Stimulated activated naive CD8-positive, alpha-beta T cell treated with anti-CD3 and anti-CD28 coated beads, Interleukin-15, amount 100 ng/mL, for 72 hours (primary cell): Measurements from ENCODE around the gene TMEM18.
A peak's percentile ranks its signal among the peaks of the same experiment; 100 is the strongest.

ENCODE experiments used
- ATAC-seq: fragments of 150-1000 bp; cut with Tn5 transposase; 2 replicates; pipeline ENCODE4 v1.10.0; 2021; ENCODE audit warnings: mild to moderate bottlenecking, moderate library complexity
- DNase-seq, 2 donors: peaks; one replicate each; pipeline ENCODE4 v3.0.0; 2021 to 2022
- H3K27ac Mint-ChIP-seq, 2 donors: one replicate each; pipeline ENCODE4 v1.8.0; 2022; ENCODE audit warnings: mild to moderate bottlenecking in 2 of 2, mixed read lengths in 2 of 2, moderate library complexity in 2 of 2
- H3K27me3 Mint-ChIP-seq: one replicate; pipeline ENCODE4 v1.8.0; 2022; ENCODE audit warnings: mixed read lengths
- H3K4me1 Mint-ChIP-seq: one replicate; pipeline ENCODE4 v1.8.0; 2022; ENCODE audit warnings: mild to moderate bottlenecking, mixed read lengths
- H3K4me3 Mint-ChIP-seq, 2 donors: one replicate each; pipeline ENCODE4 v1.8.0; 2022; ENCODE audit warnings: mild to moderate bottlenecking in 2 of 2, mixed read lengths in 2 of 2, moderate library complexity in 1 of 2
- H3K9me3 Mint-ChIP-seq, 2 donors: one replicate each; pipeline ENCODE4 v1.8.0; 2022; ENCODE audit warnings: mixed read lengths in 2 of 2

Gene TMEM18

DNA sequence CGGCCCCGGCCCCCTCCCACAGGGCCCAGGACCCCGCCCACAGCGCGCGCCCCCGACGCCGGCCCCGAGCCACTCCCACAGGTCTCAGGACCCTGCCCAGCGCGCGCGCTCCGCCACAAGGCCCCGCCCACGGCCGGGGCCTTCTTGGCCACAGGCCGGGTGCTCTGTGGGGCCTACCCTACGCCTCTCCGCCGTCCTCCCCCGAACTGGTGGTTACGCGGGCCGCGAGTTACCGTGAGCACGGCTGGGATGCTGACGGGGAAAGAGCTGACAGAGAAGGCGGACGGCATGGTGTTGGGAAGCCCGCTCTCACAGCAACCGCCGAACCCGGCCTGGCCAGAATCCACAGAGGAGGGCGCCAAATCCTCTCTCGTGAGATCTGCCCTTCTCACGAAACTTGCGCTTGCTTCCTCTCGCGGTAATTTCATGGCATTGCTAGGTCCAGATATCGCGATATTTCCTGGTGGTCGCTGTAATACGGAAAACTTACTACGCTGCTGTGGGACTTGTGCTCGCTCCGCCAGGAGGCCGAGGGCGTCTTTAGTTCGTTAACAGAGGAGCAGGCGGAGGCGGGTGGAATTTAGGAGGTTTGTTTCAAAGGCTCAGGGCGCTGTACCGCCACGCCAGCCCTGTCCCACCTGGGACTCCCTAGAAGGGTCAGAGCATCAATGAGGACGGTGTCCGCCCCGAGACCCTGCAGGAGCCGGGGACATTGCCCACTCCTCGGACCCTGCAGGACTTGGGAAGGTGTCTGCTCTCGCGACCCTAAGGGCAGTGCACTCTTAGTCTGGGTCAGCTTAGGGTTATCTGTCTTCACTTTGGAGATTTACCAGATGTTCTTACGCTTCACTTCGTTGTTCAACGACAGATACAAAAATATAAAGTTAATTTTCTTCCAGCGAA is at the start of gene TMEM18:
Gene TMEM18, minus strand, starts transcription at position 351 of the 903 bp plus-strand sequence. Its CDS starts 61 bp downstream, at position 290.
- peaks cover 55% of the 10 kb centered on the region for H3K4me1 Mint-ChIP-seq
- H3K27ac Mint-ChIP-seq: peak within 1 kb of the TSS; percentile 99
- DNase-seq (peak; percentile 96 to 98), ATAC-seq (peak; percentile 75)
- H3K27me3 Mint-ChIP-seq: no peaks in the 10 kb centered on the region
- H3K4me3 Mint-ChIP-seq: peak within 1 kb of the TSS; percentile 94 to 96
- H3K9me3 Mint-ChIP-seq: no peaks in the 10 kb centered on the region

GRCh38 chr2:726169-726568 is 49.0 kb upstream of the TMEM18 start:
- Mint-ChIP-seq H3K9me3 (no peaks in the 10 kb centered on the region), H3K27me3 (peaks cover 59% of the 10 kb centered on the region), H3K4me1 (peaks cover 11% of the 10 kb centered on the region), H3K4me3 (no peak overlapping the region), H3K27ac (peak overlapping the region in 1 of 2 donors; percentile 64)
- ATAC-seq (no peak), DNase-seq (no peak)

GRCh38 chr2:725468-725867 is 48.3 kb upstream of the TMEM18 start:
- Mint-ChIP-seq H3K9me3 (no peaks in the 10 kb centered on the region), H3K27ac (no peak overlapping the region), H3K4me3 (no peak overlapping the region), H3K27me3 (peaks cover 61% of the 10 kb centered on the region), H3K4me1 (peaks cover 11% of the 10 kb centered on the region)
- DNase-seq: no peak
- no peak for ATAC-seq

DNA sequence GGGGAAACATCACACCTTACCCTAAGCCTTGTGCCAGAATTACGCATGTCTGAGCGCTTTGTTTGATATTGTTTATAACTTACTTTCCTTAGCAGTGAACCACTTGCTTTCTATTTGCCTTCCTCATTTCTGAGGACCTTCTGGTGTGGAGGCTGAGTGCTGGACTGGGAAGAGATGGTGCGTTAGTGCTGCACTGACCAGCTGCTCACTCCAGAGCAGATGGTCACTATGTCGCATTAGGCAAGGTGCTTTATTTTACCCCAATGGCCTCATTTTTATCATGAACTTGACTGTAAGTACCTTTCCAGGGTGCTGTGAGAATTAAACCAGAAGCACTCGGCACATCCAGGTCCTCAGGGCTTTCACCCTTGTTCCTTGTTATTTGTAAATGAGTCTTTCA is 46.6 kb upstream of the TMEM18 start:
- ATAC-seq (no peak), DNase-seq (no peak)
- Mint-ChIP-seq H3K9me3 (no peaks in the 10 kb centered on the region), H3K4me3 (no peak overlapping the region), H3K27ac (no peak overlapping the region), H3K4me1 (peaks cover 11% of the 10 kb centered on the region), H3K27me3 (peaks cover 60% of the 10 kb centered on the region)

GRCh38 chr2:720842-721241 is 43.6 kb upstream of the TMEM18 start:
- no peak overlapping the region for H3K27ac Mint-ChIP-seq
- H3K4me1 Mint-ChIP-seq: no peaks in the 10 kb centered on the region
- no peaks in the 10 kb centered on the region for H3K9me3 Mint-ChIP-seq
- DNase-seq (no peak), ATAC-seq (no peak)
- H3K27me3 Mint-ChIP-seq: peaks cover 67% of the 10 kb centered on the region
- H3K4me3 Mint-ChIP-seq: no peak overlapping the region

DNA sequence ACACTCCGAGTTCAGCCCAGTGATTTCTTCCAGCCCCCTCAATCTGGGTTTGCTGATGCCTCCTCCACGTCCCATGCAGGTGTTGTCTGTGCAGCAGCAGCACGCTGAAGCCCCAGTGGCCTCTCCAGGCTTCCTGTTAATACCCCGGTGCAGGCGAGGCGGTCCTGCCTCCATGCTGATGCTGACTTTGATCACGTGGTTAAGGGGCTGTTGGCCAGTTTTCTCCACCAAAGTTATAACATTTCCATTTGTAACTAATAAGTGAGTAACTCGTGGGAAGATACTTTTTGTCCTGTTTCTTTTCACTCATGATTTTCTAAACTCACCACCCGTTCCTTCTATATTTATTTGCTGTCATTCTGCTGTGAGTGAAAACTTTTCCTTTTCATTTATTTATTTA is 42.5 kb upstream of the TMEM18 start:
- no peaks in the 10 kb centered on the region for H3K9me3 Mint-ChIP-seq
- ATAC-seq (no peak), DNase-seq (no peak)
- peaks cover 64% of the 10 kb centered on the region for H3K27me3 Mint-ChIP-seq
- H3K4me3 Mint-ChIP-seq: no peak overlapping the region
- H3K27ac Mint-ChIP-seq: no peak overlapping the region
- H3K4me1 Mint-ChIP-seq: peaks cover 5% of the 10 kb centered on the region

- Mint-ChIP-seq H3K27ac (no peak overlapping the region), H3K27me3 (peaks cover 59% of the 10 kb centered on the region), H3K9me3 (no peaks in the 10 kb centered on the region), H3K4me3 (no peak overlapping the region), H3K4me1 (peaks cover 10% of the 10 kb centered on the region)
- DNase-seq (no peak), ATAC-seq (no peak)
These were observed 42.0 kb upstream of the TMEM18 start for GRCh38 chr2:719191-719590.

DNA sequence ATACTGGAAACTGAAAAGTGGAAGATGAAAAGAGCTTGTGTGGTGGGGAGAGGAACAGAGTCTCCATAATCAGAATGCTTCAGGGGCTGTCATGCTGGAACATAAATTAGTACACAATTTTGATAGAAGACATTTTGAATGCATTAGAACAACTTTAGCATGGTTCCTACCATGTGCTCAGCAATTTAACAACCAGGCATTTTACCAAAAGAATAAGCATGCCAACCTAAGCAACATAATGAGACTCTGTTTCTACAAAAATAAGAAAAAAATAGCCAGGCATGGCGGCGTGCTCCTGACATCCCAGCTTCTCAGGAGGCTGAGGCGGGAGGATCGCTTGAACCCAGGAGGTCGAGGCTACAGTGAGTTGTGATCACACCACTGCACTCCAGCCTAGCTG is 40.5 kb upstream of the TMEM18 start:
- peaks cover 11% of the 10 kb centered on the region for H3K4me1 Mint-ChIP-seq
- peaks cover 57% of the 10 kb centered on the region for H3K27me3 Mint-ChIP-seq
- ATAC-seq: no peak
- DNase-seq: no peak
- H3K4me3 Mint-ChIP-seq: no peak overlapping the region
- no peak overlapping the region for H3K27ac Mint-ChIP-seq
- no peaks in the 10 kb centered on the region for H3K9me3 Mint-ChIP-seq

DNA sequence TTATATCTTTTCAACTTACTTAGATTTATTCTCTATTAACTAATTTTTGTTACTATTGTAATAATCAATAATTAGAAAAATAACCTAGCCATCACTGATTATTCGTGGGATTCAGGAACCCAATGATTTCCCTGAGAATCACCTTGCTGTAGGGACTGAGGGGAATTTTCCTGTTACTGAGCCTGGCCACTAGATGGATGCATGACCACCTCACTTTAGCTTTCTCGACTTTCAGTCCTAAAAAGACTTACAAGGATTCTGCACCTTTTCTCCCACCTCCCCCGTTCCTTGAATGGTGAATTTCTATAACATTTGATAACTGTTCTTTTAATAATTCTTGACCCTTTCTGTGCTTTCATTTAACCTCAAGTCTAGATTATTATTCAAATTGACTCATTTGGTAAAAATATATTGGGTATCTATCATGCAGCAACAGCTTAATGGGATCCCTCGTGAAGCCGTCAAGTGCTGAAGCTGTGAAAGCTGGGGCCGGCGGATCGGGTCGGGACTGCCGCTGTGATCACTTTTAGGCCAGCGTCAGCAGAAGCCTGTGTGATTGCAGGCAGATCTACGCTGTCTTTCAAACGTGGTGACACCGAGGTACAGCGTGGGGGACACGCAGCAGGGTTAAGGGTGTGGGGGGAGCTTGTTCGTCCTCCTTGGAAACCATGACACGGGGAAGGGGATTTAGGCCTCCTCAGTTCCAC is 38.8 kb upstream of the TMEM18 start:
- ATAC-seq: no peak
- Mint-ChIP-seq H3K27me3 (peaks cover 66% of the 10 kb centered on the region), H3K4me3 (no peak overlapping the region), H3K4me1 (peaks cover 11% of the 10 kb centered on the region), H3K9me3 (no peaks in the 10 kb centered on the region), H3K27ac (no peak overlapping the region)
- no peak for DNase-seq

DNA sequence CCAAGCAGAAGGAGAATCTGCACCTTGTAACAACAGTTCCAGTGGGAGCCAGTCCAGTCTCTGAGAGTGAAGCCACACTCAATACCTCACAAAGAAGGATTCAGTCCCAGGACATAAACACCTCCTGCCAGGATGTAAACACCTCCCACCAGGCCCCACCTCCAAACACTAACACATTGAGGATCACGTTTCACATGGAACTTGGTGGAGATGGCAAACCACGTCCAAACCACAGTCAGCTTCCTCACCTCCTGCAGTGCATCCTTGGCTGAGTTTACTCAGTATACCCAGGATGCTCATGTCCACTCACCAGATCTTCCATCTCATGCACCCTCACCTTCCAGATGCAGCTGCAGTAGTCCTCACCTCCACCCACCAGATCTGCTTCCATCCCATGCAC is 37.8 kb upstream of the TMEM18 start:
- H3K4me1 Mint-ChIP-seq: peaks cover 11% of the 10 kb centered on the region
- no peak overlapping the region for H3K4me3 Mint-ChIP-seq
- no peak for ATAC-seq
- no peaks in the 10 kb centered on the region for H3K9me3 Mint-ChIP-seq
- peaks cover 63% of the 10 kb centered on the region for H3K27me3 Mint-ChIP-seq
- DNase-seq: no peak
- no peak overlapping the region for H3K27ac Mint-ChIP-seq

GRCh38 chr2:714005-714741 is 37.0 kb upstream of the TMEM18 start:
- Mint-ChIP-seq H3K4me1 (peaks cover 11% of the 10 kb centered on the region), H3K27me3 (peaks cover 64% of the 10 kb centered on the region), H3K4me3 (no peak overlapping the region), H3K27ac (no peak overlapping the region), H3K9me3 (no peaks in the 10 kb centered on the region)
- DNase-seq (peak; percentile 35 to 51), ATAC-seq (peak; percentile 69)

- ATAC-seq (no peak), DNase-seq (no peak)
- peaks cover 47% of the 10 kb centered on the region for H3K27me3 Mint-ChIP-seq
- no peak overlapping the region for H3K27ac Mint-ChIP-seq
- H3K9me3 Mint-ChIP-seq: no peaks in the 10 kb centered on the region
- peaks cover 19% of the 10 kb centered on the region for H3K4me1 Mint-ChIP-seq
- no peak overlapping the region for H3K4me3 Mint-ChIP-seq
These were observed 33.9 kb upstream of the TMEM18 start for GRCh38 chr2:710867-711665.

DNA sequence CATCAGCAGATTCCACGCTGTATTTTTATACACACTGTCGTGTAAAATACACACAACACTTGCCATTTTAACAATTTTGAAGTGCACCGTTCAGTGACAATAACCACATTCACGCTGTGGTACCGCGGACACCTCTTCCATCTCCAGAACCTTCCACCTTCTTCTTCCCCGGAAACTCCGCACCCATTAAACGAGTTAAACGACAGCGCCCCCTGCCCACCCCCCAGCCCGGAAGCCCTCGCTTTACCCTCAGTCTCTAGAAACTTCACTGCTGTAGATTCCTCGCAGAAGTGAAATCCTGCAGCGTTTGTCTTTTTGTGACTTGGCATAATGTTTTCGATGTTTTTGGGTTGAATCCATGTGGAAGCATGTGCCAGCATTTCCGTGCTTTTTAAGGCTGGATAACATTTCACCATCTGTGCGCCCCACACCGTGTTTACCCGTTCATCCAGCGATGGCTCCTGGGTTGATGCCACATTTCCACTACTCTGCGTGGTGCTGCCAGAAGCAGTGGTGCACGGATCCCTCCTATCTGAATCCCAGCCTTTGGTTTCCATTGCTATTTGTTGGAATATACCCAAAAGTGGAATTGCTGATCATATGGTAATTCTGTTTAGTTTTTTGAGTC is 32.0 kb upstream of the TMEM18 start:
- peaks cover 37% of the 10 kb centered on the region for H3K27me3 Mint-ChIP-seq
- no peak overlapping the region for H3K27ac Mint-ChIP-seq
- DNase-seq (no peak), ATAC-seq (no peak)
- H3K9me3 Mint-ChIP-seq: no peaks in the 10 kb centered on the region
- no peak overlapping the region for H3K4me3 Mint-ChIP-seq
- H3K4me1 Mint-ChIP-seq: peaks cover 14% of the 10 kb centered on the region

DNA sequence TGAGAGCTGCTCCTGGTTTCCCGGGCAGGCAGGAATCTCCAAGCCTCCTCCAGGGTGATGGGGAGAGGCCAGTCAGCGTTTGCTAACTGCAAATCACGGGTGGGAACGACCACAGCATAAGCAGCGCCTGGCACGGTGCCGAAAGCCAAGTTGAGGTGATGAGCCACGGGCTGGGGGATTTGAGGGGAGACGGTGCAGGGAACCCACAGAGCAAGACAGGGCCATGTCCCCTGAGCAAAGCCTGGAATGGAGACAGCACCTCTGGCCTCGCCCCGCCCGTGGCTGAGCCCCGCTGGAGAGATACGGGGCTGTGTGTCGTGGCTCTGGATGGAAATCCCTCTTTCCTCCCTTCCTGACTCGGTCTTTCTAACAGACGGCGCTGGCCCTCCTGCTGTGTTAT is 31.5 kb upstream of the TMEM18 start:
- no peak overlapping the region for H3K27ac Mint-ChIP-seq
- peaks cover 37% of the 10 kb centered on the region for H3K27me3 Mint-ChIP-seq
- H3K4me1 Mint-ChIP-seq: peaks cover 12% of the 10 kb centered on the region
- ATAC-seq: no peak
- H3K9me3 Mint-ChIP-seq: no peaks in the 10 kb centered on the region
- no peak for DNase-seq
- H3K4me3 Mint-ChIP-seq: no peak overlapping the region
